ENCODE measurements around the gene FGR.

FGR gene

DNA sequence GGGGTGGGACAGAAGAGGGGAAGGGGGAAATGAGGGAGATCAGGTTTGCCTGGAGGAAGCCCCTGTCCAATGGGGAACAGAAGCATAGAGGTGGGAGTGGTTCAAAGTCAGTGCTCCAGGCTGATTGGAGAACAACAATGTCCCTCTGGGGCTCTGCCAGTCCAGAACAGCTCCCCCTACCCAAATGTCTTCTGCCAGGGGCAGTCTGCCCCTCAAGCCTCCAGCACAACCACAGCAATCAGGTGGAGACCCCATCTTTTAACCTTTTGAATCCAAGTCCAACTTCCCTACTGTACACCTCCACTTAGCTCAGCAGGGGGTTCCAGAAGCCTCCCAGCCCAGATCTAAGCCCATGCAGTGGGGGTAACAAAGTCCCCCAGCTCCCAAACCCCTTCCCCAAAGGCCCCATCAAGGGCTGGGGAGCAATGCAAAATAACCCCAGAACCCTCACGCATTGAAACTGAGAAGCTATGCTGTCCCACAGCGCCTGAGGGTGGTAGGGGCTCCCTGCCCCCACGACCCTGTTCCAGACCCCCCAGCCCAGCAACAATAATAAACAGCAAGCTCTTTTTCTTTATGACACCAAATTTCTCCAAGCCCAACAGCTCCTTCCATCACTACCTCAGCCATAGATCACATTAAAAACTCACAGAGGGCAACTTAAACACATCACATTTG lies 34.3 kb downstream of the FGR start:
- peak; percentile 43 for DNase-seq

DNA sequence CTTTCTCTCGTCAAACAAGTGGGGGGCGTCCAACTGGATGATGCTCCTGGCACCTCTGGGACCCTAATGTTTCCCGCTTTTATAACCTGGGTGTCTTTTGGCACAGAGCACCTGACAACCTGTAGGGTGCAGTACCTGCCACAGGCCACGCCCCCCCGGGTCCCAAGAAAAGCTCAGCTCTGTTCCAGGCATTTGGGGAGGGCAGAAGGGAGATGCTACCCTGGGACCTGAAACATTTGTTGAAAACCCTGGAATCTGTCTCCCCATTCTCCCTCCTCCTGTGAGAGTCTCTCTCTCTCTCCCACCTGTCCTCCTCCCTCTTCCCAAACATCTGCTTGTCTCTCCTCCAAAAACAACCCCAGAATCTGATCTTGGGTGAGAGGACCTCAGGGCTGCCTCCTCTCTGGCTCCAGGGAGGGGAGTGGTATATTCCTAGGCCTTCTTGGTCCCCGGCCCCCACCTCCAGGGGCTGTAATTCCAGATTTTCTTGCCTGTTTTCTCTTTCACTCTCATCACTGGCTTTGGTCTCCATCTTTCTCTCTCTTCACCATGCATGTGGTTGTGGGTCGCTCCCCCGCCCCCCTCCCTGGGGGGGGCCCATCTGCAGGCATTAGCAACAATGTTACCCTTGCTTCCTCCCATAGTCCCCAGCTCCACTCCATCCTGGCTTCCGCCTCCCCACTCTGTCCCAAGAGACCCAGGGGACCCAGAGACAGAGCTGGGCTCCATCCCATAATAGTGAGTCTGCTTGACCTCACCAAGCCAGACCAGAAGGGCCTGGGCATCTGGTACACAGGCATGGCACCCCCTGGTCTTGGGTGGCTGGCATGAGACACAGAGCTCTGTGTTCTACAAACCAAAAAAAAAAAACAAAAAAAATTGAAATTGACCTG lies 35.1 kb downstream of the FGR start:
- DNase-seq: no peak

- DNase-seq: peak; percentile 79
These were observed 36.0 kb downstream of the FGR start for GRCh38 chr1:27598902-27599528.

DNA sequence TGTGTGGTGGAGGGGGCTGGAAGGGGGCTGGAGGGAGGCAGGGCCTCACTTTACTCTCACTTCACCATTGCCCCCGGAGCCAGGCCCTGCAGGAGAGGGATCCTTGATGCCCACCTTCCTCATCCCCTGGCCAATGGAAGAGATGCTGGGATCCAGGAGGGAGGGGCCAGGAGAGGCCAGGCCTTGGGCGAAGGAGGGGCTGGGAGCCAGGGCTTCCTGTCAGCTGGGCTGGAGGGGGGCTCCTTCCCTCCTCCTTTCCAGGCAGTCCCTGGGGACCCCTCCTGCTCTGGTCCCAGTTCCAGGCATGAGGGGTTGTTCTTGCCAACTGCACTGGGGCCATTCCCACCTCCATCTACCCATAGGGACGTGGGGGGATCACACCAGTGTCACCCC lies 36.7 kb downstream of the FGR start:
- DNase-seq: peak; percentile 50

DNA sequence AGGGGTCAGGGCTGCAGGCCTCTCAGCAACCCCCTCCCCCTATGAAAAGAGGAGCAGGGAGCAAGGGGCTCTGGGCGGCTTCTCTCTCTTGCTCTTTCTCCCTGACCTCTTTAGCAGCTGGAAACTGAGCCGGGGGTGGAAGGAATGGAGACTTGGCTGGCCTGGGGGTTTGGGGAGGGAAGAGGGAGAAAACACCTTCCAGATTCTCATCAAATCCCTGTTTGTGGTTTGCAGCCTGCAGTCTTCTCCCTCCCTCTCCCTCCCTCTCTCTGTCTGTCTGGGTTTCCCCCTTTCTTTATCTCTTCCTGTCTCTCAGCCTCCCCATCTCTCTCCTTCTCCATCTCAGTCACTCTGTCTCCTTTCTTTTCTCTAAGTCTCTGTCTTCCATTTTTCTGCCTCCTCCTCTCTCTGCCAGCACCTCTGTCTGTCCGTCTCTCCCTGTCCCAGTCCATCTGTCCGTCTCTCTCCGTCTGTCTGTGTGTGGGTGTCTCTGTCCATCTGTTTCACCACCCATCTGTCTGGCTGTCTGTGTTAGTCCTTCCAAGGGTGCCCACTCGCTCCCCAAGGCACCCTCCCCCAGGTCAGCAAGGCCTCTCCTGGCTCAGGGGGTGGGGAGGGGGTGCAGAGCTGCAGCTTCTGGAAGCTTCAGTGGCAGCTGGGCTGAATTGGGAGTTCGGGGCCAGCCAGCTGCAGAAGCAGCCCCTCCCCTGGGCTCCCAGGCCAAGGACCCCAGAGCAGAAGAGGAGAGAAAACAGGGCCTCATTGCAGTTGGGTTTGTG lies 37.3 kb downstream of the FGR start:
- DNase-seq: peak; percentile 34

- DNase-seq: no peak
These were observed 38.0 kb downstream of the FGR start for GRCh38 chr1:27596986-27597385.

GRCh38 chr1:27596261-27596660 lies 38.7 kb downstream of the FGR start:
- no peak for DNase-seq

GRCh38 chr1:27595597-27595996 lies 39.4 kb downstream of the FGR start:
- no peak for DNase-seq

- DNase-seq: peak; percentile 59
These were observed 40.1 kb downstream of the FGR start for GRCh38 chr1:27594564-27595510.

- DNase-seq: no peak
These were observed 41.1 kb downstream of the FGR start for GRCh38 chr1:27593678-27594563.

- DNase-seq: no peak
These were observed 41.9 kb downstream of the FGR start for GRCh38 chr1:27592931-27593677.

DNA sequence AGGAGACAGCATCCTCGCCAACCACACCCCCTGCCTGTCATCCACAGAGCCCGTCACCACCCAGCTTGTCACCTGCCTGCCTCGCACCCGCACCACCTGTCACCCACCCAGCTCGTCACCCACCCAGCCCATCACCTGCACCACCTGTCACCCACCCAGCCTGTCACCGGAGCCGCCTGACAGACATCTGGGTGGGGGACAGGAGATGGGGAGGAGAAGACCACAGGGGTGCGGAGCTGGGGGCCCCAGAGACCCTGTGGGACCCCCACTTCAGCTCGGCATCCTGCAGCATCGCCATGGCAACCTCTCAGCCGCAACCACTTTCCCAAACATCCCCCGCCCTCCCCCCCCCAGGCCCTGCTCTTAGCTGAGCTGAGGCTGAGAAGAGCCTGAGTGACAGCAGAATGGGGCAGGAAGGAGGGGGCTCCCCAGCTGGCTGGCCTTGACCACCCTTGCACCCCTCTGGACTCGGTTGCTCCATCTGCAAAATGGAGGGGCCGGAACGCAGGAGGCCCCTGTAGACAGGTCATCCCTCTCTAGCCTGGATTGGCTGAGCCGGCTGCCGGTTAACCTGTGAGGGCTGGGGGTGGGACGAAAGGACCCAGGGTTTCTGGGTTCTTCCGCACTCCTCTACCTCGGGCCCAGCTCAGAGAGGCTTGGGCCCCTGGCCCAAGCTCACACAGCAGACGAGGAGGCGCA lies 42.6 kb downstream of the FGR start:
- no peak for DNase-seq

DNA sequence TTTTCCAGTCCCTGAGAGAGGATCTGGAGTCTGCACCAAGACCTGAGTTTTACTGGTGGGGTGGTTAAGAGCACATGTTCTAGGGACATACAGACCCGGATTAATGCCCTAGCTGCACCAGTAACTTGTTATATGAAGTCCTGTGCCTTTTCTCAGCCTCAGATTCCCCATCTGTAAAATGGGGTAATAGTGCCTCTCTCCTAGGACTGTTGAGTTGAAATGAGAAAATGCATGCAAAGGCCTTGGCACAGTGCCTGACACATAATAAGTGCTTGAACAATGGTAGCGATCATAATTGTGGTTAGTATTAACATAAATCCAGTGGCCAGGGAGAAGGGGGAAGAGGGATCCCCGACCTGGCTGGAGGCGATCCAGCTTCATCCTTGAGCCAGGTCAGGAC lies 43.4 kb downstream of the FGR start:
- DNase-seq: peak; percentile 48

DNA sequence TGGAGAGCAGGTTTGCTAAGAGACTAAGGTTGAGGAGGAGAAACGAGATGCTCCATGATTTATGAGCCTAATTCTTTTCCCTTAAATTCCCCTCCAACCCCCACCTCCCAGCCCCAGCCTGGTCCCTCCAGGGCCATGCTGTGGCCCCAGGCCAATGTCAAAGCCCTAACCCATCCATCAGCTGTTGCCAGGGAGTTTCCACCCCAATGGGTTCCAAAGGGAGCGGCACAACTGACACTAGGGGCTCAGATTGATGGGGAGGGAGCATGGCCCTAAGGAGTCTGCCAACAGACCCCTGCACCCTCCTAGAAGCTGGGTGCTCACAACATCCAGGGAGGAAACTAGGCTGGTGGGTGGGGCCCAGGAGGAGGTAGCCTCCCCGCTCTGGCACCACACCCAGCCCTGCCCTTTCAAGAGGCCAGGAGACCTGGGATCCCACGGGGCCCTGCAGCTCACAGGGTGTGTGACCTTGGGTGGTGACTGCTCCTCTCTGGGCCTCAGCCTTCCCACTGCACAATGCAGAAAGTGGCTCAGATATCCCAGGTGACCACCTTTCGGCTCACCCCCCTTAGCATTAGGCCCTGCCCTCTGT lies 44.0 kb downstream of the FGR start:
- DNase-seq: no peak

GRCh38 chr1:27589841-27590426 lies 45.1 kb downstream of the FGR start:
- peak; percentile 51 for DNase-seq

GRCh38 chr1:27589441-27589840 lies 45.5 kb downstream of the FGR start:
- no peak for DNase-seq

GRCh38 chr1:27588256-27589232 lies 46.4 kb downstream of the FGR start:
- DNase-seq: peak; percentile 59

Data from fibroblast of skin of right quadriceps (primary cell).